HEK293 (cell line): ENCODE data around the gene CLTCL1.

Experiments used
- CTCF ChIP-seq: fragments of 450-650 bp; formaldehyde crosslinking; IDR thresholded peaks from 2 replicates; pipeline ENCODE4 v1.5.1; 2016; ENCODE audit warnings: missing biosample characterization, missing genetic modification characterization
- ELK4 ChIP-seq: IDR thresholded peaks from 2 replicates; pipeline ENCODE4 v1.6.1; 2011; ENCODE audit warnings: mild to moderate bottlenecking, low read depth, low read length, borderline replicate concordance
- PRDM10 ChIP-seq: fragments of 450-650 bp; formaldehyde crosslinking; IDR thresholded peaks from 2 replicates; pipeline ENCODE4 v1.5.1; 2016; ENCODE audit warnings: missing biosample characterization, missing genetic modification characterization
- PRDM2 ChIP-seq: fragments of 450-650 bp; formaldehyde crosslinking; IDR thresholded peaks from 2 replicates; pipeline ENCODE4 v1.5.1; 2016; ENCODE audit warnings: missing biosample characterization, missing genetic modification characterization, borderline replicate concordance
- ZFP41 ChIP-seq: fragments of 450-650 bp; formaldehyde crosslinking; IDR thresholded peaks from 2 replicates; pipeline ENCODE4 v1.5.1; 2016; ENCODE audit warnings: missing biosample characterization, missing genetic modification characterization, borderline replicate concordance
- ZNF274 ChIP-seq, 2 experiments: fragments of 200-500 bp in 1 of 2; fragments of 450-650 bp in 1 of 2; sonication (Bioruptor generic) in 1 of 2; formaldehyde crosslinking in 1 of 2; IDR thresholded peaks; 2 replicates each; pipeline versions ENCODE4 v1.5.1 to v1.6.1; 2014 to 2016; ENCODE audit warnings: borderline replicate concordance in 1 of 2, inconsistent platforms in 1 of 2, low read length in 1 of 2, missing biosample characterization in 1 of 2, missing genetic modification characterization in 1 of 2
- ZNF561 ChIP-seq: fragments of 450-650 bp; IDR thresholded peaks from 2 replicates; pipeline ENCODE4 v1.5.1; 2018; ENCODE audit warnings: missing biosample characterization, missing genetic modification characterization, borderline replicate concordance
- ZNF639 ChIP-seq: fragments of 450-650 bp; formaldehyde crosslinking; IDR thresholded peaks from 2 replicates; pipeline ENCODE4 v1.5.1; 2016; ENCODE audit warnings: missing biosample characterization, missing genetic modification characterization
- ZSCAN23 ChIP-seq: fragments of 450-650 bp; formaldehyde crosslinking; IDR thresholded peaks from 2 replicates; pipeline ENCODE4 v1.5.1; 2016; ENCODE audit warnings: missing biosample characterization, missing genetic modification characterization

GRCh38 chr22:19139974-19140373 lies 151.5 kb downstream of the CLTCL1 start:
- TF ChIP-seq ZNF639 (no peak), CTCF (no peak), ZNF274 (IDR thresholded peaks at IDR 0.05; ENCODE audit: low read length) (no peak), ZNF274 (tag by site-specific recombination; IDR thresholded peaks at IDR 0.05; ENCODE audit: borderline replicate concordance) (no peak), PRDM10 (tag by site-specific recombination) (no peak), ELK4 (no peak), ZFP41 (tag by site-specific recombination) (no peak), ZSCAN23 (tag by site-specific recombination) (no peak), PRDM2 (no peak), ZNF561 (tag by site-specific recombination) (no peak)
